ENCODE measurements around the gene OR2AT4. TPM values are rescaled to one million over a fixed set of nuclear protein-coding genes. Genes with fewer than 3 reads are reported as not detected.

OR2AT4 gene
- total RNA-seq, 4 donors from 2014 or later = not detected

- H3K4me3 ChIP-seq (ENCODE audit: low read depth, poor library complexity, severe bottlenecking) = no peak overlapping the region
- no peak for DNase-seq (ENCODE audit: low spot score in 2 of 2)
- TF ChIP-seq CTCF (IDR thresholded peaks at IDR 0.05) (no peak), POLR2A (IDR thresholded peaks at IDR 0.05) (no peak)
- intact Hi-C loops (cut with DNase I; ENCODE audit: low total_unique reads) = loop anchor here (5.0 kb wide), 1 partner anchor 100 kb away; no protein-coding TSS in a partner anchor
- whole genome bisulfite sequencing, 2 donors = 81% methylated on average over 3 of the region's 3 CpGs
Observed at GRCh38 chr11:75032550-75032935, 64.1 kb downstream of the OR2AT4 start.

DNA sequence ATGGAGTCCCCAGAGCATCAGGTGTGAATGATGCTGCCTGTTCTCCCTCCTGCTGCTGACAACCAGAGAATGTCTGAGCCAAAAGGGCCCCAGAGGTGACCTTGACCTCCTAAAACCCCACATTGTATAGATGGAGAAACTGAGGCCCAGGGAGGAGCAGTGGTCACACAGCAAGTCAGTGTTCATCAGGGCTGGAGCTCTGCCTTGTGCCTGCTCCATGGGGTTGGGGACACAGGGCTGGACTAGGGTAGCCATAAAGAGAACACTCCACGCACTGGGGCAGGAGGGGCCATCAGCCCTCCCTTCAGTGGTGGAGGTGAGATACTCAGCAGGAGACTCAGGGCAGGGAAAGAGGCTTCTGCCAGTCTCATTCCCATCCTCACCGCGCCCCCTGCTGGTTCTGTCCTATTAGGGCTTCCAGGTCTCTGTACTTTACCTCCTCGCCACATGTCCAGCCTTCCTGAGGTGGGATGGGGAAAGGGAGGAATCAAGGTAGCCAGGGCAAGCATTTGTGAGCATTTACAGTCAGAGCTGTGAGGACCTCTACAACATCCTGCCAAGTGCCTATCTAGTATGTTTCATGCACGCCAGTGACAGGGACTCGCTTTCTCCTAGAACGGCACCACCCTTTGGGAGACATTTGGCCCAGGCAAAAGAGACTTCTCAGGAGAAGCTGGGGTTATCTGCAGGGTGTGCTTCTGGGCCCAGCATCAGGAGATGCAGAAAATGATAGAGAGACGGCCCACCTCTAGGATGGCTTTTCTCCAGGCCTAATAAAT lies 64.7 kb downstream of the OR2AT4 start:
- no peak overlapping the region for H3K4me3 ChIP-seq (ENCODE audit: low read depth, poor library complexity, severe bottlenecking)
- DNase-seq (ENCODE audit: low spot score in 2 of 2) = peak; percentile 30 to 87
- 58 to 67% methylated on average over 8 of the region's 8 CpGs for WGBS, 2 donors
- TF ChIP-seq CTCF (IDR thresholded peaks at IDR 0.05) (peak in 1 of 3 donors; percentile 28), POLR2A (IDR thresholded peaks at IDR 0.05) (no peak)
- intact Hi-C loops (cut with DNase I; ENCODE audit: low total_unique reads) = loop anchor here (5.0 kb wide), 1 partner anchor 100 kb away; no protein-coding TSS in a partner anchor

Other genes starting within 250 kb of the OR2AT4 start
- gene XRRA1, start 147.8 kb downstream of the OR2AT4 start, total RNA-seq = 10 to 100 TPM in 3 of 4 donors, 1 to 10 TPM in 1; 7.0 to 17.4 (median 13.2) TPM
- 100 to 1,000 TPM in 1 of 4 donors, 10 to 100 TPM in 3; 19.2 to 117 (median 23.9) TPM for gene SPCS2, start 147.6 kb downstream of the OR2AT4 start, total RNA-seq
- gene NEU3, start 107.9 kb downstream of the OR2AT4 start, total RNA-seq = 1 to 10 TPM; 4.3 to 7.4 (median 5.9) TPM
- gene SLCO2B1, start 54.2 kb upstream of the OR2AT4 start, total RNA-seq = 10 to 100 TPM in 3 of 4 donors, 1 to 10 TPM in 1; 5.0 to 20.9 (median 12.5) TPM
- gene TPBGL, start 143.9 kb upstream of the OR2AT4 start, total RNA-seq = under 1 TPM in 2 of 4 donors, not detected in 2; 0.13 to 0.84 TPM

Data from lower leg skin (tissue), 4 donors.